Endothelial cell of umbilical vein (primary cell): Measurements from ENCODE around the gene OCLN.

ENCODE experiments used
- MYC ChIP-seq: IDR thresholded peaks from one replicate; pipeline ENCODE4 v1.6.1; 2011; ENCODE audit warnings: mild to moderate bottlenecking, low read depth, low read length
- POLR2A ChIP-seq: IDR thresholded peaks from 2 replicates; pipeline ENCODE4 v1.6.1; 2012; ENCODE audit warnings: low read depth, mild to moderate bottlenecking, control low read depth, low read length
- POLR2AphosphoS5 ChIP-seq: IDR thresholded peaks from 2 replicates; pipeline ENCODE4 v1.6.1; 2012; ENCODE audit warnings: low read depth, mild to moderate bottlenecking, control low read depth, low read length, moderate library complexity; ENCODE audit not compliant: insufficient read depth

GRCh38 chr5:69525490-69525889 is 32.9 kb downstream of the OCLN start:
- no peak for TF ChIP-seq POLR2AphosphoS5
- no peak for TF ChIP-seq POLR2A
- TF ChIP-seq MYC, result no peak
